ENCODE measurements around the gene CBX6. TPM values are rescaled to one million over a fixed set of nuclear protein-coding genes. Genes with fewer than 3 reads are reported as not detected.

Gene CBX6
- total RNA-seq, 2 donors from 2014 or later, result 60.1 to 62.9 TPM

GRCh38 chr22:38815842-38816241 lies 56.2 kb downstream of the CBX6 start:
- Mint-ChIP-seq H3K9me3 (no peaks in the 10 kb centered on the region), H3K27me3 (peaks cover 17% of the 10 kb centered on the region), H3K4me1 (no peaks in the 10 kb centered on the region), H3K4me3 (no peak overlapping the region), H3K36me3 (ENCODE audit: low read depth) (no peaks in the 10 kb centered on the region), H3K27ac (no peak overlapping the region)
- no peak for ATAC-seq (replicated peaks)

Other genes starting within 250 kb of the CBX6 start
- under 1 TPM; 0.45 to 0.63 TPM for gene FAM227A, start 215.8 kb downstream of the CBX6 start, total RNA-seq
- gene CBY1, start 215.6 kb downstream of the CBX6 start, total RNA-seq, result 10 to 100 TPM; 10.4 to 11.5 TPM
- 100 to 1,000 TPM in 1 of 2 donors, 10 to 100 TPM in 1; 59.9 to 138 TPM for gene TOMM22, start 190.3 kb downstream of the CBX6 start, total RNA-seq
- gene JOSD1, start 171.3 kb downstream of the CBX6 start, total RNA-seq, result 100 to 1,000 TPM in 1 of 2 donors, 10 to 100 TPM in 1; 80.1 to 104 TPM
- gene GTPBP1, start 166.3 kb downstream of the CBX6 start, total RNA-seq, result 10 to 100 TPM; 70.6 to 92.3 TPM
- gene SUN2, start 116.2 kb downstream of the CBX6 start, total RNA-seq, result 100 to 1,000 TPM; 193 to 216 TPM
- gene DNAL4, start 78.1 kb downstream of the CBX6 start, total RNA-seq, result 1 to 10 TPM; 5.0 to 5.2 TPM
- under 1 TPM; 0.77 to 0.82 TPM for gene NPTXR, start 28.2 kb downstream of the CBX6 start, total RNA-seq
- not detected for gene APOBEC3A, start 85.4 kb upstream of the CBX6 start, total RNA-seq
- gene APOBEC3B, start 110.1 kb upstream of the CBX6 start, total RNA-seq, result 10 to 100 TPM in 1 of 2 donors, 1 to 10 TPM in 1; 9.2 to 33.6 TPM
- 100 to 1,000 TPM; 115 to 128 TPM for gene APOBEC3C, start 142.0 kb upstream of the CBX6 start, total RNA-seq
- gene APOBEC3D, start 148.9 kb upstream of the CBX6 start, total RNA-seq, result 10 to 100 TPM; 30.7 to 51.8 TPM
- 10 to 100 TPM; 20.4 to 32.5 TPM for gene APOBEC3F, start 168.6 kb upstream of the CBX6 start, total RNA-seq
- gene APOBEC3G, start 205.1 kb upstream of the CBX6 start, total RNA-seq, result 10 to 100 TPM; 68.3 to 72.6 TPM
- gene APOBEC3H, start 225.0 kb upstream of the CBX6 start, total RNA-seq, result 10 to 100 TPM; 20.6 to 33.0 TPM